Astrocyte (in vitro differentiated cells and primary cell): ENCODE results near the gene BCL7A.

Experiments used
- CTCF ChIP-seq: IDR thresholded peaks from 2 replicates; pipeline ENCODE4 v1.5.1; 2011; ENCODE audit warnings: low read depth, mild to moderate bottlenecking, inconsistent platforms, low read length, moderate library complexity; ENCODE audit not compliant: insufficient read depth
- EZH2 ChIP-seq: IDR thresholded peaks from 2 replicates; pipeline ENCODE4 v1.6.1; 2012; ENCODE audit warnings: mild to moderate bottlenecking, low read length, inconsistent platforms; ENCODE audit not compliant: insufficient read depth

GRCh38 chr12:122086641-122087285 lies 65.1 kb downstream of the BCL7A start:
- TF ChIP-seq EZH2 (no peak), CTCF (no peak)
